ENCODE measurements around the gene JUP. TPM values are rescaled to one million over a fixed set of nuclear protein-coding genes. Genes with fewer than 3 reads are reported as not detected.

Gene JUP
- total RNA-seq, 4 donors from 2014 or later = 24.5 to 56.6 (median 46.4) TPM

- Histone ChIP-seq H3K4me3 (no peak overlapping the region), H3K9me3 (no peaks in the 10 kb centered on the region), H3K27me3 (no peaks in the 10 kb centered on the region), H3K27ac (replicated peaks in 1 of 4) (no peak overlapping the region), H3K4me1 (peaks cover 0 to 4% (median 0%) of the 10 kb centered on the region in 4 donors), H3K36me3 (peaks cover 32 to 48% (median 43%) of the 10 kb centered on the region in 4 donors)
- no peak for DNase-seq (ENCODE audit: extremely low spot score)
- TF ChIP-seq EP300 (IDR thresholded peaks at IDR 0.05) (no peak), POLR2A (IDR thresholded peaks at IDR 0.05; ENCODE audit: low read depth) (no peak), POLR2AphosphoS5 (IDR thresholded peaks at IDR 0.05) (no peak), CTCF (IDR thresholded peaks at IDR 0.05) (no peak)
- 76% methylated on average over 5 of the region's 7 CpGs for WGBS
- intact Hi-C loops (cut with DNase I) = no loop called here
These were observed 37.6 kb upstream of the JUP start for GRCh38 chr17:41824086-41824485.

GRCh38 chr17:41823580-41823979, 37.1 kb upstream of the JUP start:
- H3K36me3 ChIP-seq = peaks cover 31 to 44% (median 40%) of the 10 kb centered on the region in 4 donors
- no peak for DNase-seq (ENCODE audit: extremely low spot score)
- peaks cover 0 to 4% (median 0%) of the 10 kb centered on the region in 4 donors for H3K4me1 ChIP-seq
- no peak for TF ChIP-seq CTCF (IDR thresholded peaks at IDR 0.05)
- no peak for TF ChIP-seq POLR2AphosphoS5 (IDR thresholded peaks at IDR 0.05)
- 88% methylated on average over 7 of the region's 7 CpGs for WGBS
- H3K27ac ChIP-seq (replicated peaks in 1 of 4) = no peak overlapping the region
- no peaks in the 10 kb centered on the region for H3K9me3 ChIP-seq
- no peak overlapping the region for H3K4me3 ChIP-seq
- no peaks in the 10 kb centered on the region for H3K27me3 ChIP-seq
- intact Hi-C loops (cut with DNase I) = no loop called here

GRCh38 chr17:41823141-41823524, 36.6 kb upstream of the JUP start:
- no peaks in the 10 kb centered on the region for H3K27me3 ChIP-seq
- no peak overlapping the region for H3K4me3 ChIP-seq
- TF ChIP-seq EP300 (IDR thresholded peaks at IDR 0.05) = no peak
- TF ChIP-seq CTCF (IDR thresholded peaks at IDR 0.05) = no peak
- TF ChIP-seq POLR2A (IDR thresholded peaks at IDR 0.05; ENCODE audit: low read depth) = no peak
- TF ChIP-seq POLR2AphosphoS5 (IDR thresholded peaks at IDR 0.05) = no peak
- H3K9me3 ChIP-seq = no peaks in the 10 kb centered on the region
- intact Hi-C loops (cut with DNase I) = no loop called here
- H3K4me1 ChIP-seq = peaks cover 0 to 4% (median 0%) of the 10 kb centered on the region in 4 donors
- WGBS = 85% methylated on average over 1 of the region's 1 CpG
- H3K27ac ChIP-seq (replicated peaks in 1 of 4) = no peak overlapping the region
- DNase-seq (ENCODE audit: extremely low spot score) = no peak
- H3K36me3 ChIP-seq = peaks cover 27 to 43% (median 38%) of the 10 kb centered on the region in 4 donors

- no peaks in the 10 kb centered on the region for H3K9me3 ChIP-seq
- peaks cover 0 to under 1% (median 0%) of the 10 kb centered on the region in 4 donors for H3K4me1 ChIP-seq
- no peak for DNase-seq (ENCODE audit: extremely low spot score)
- TF ChIP-seq POLR2A (IDR thresholded peaks at IDR 0.05; ENCODE audit: low read depth) (no peak), POLR2AphosphoS5 (IDR thresholded peaks at IDR 0.05) (no peak), CTCF (IDR thresholded peaks at IDR 0.05) (no peak), EP300 (IDR thresholded peaks at IDR 0.05) (no peak)
- 79% methylated on average over 11 of the region's 12 CpGs for WGBS
- no peaks in the 10 kb centered on the region for H3K27me3 ChIP-seq
- H3K27ac ChIP-seq (replicated peaks in 1 of 4) = no peak overlapping the region
- intact Hi-C loops (cut with DNase I) = no loop called here
- H3K36me3 ChIP-seq = peaks cover 20 to 41% (median 33%) of the 10 kb centered on the region in 4 donors
- no peak overlapping the region for H3K4me3 ChIP-seq
These were observed 36.0 kb upstream of the JUP start for GRCh38 chr17:41822216-41823140.
